OCI-LY3 (cell line): Measurements from ENCODE around the gene NINL.

Source experiments
- H2AFZ ChIP-seq: fragments of 200-600, 300-600 bp; shearing (Covaris generic); 2 replicates; pipeline ENCODE4 v1.6.0; 2014; ENCODE audit warnings: antibody characterized with exemption, low read depth, low read length
- H3K27ac ChIP-seq: fragments of 200-600, 300-600 bp; sonication (generic); 2 replicates; pipeline ENCODE4 v1.5.1; 2014; ENCODE audit warnings: mild to moderate bottlenecking, low read length, moderate library complexity, mixed read lengths
- H3K27me3 ChIP-seq: fragments of 200-600, 300-600 bp; sonication (generic); 2 replicates; pipeline ENCODE4 v1.6.1; 2014; ENCODE audit warnings: low read depth, low read length, mixed read lengths
- H3K36me3 ChIP-seq: fragments of 200-600, 300-600 bp; sonication (generic); replicated peaks from 2 replicates; pipeline ENCODE3; 2014; ENCODE audit warnings: low read depth, low read length, mixed read lengths
- H3K4me1 ChIP-seq: fragments of 300-600, 200-600 bp; sonication (generic); 2 replicates; pipeline ENCODE4 v1.6.1; 2014; ENCODE audit warnings: low read length, mixed read lengths
- H3K4me2 ChIP-seq: fragments of 200-600, 300-600 bp; sonication (generic); 2 replicates; pipeline ENCODE4 v1.6.1; 2014; ENCODE audit warnings: low read length, mixed read lengths
- H3K4me3 ChIP-seq: fragments of 300-600, 200-600 bp; sonication (generic); 2 replicates; pipeline ENCODE4 v1.5.1; 2014; ENCODE audit warnings: antibody characterized with exemption, mild to moderate bottlenecking, low read length, moderate library complexity
- H3K79me2 ChIP-seq: fragments of 300-600, 200-600 bp; shearing (Covaris generic); 2 replicates; pipeline ENCODE4 v1.6.1; 2014; ENCODE audit warnings: mild to moderate bottlenecking, low read length, mixed read lengths
- H3K9ac ChIP-seq: fragments of 300-600, 200-600 bp; shearing (Covaris generic); 2 replicates; pipeline ENCODE4 v1.6.0; 2014; ENCODE audit warnings: mild to moderate bottlenecking, low read length, moderate library complexity
- H3K9me3 ChIP-seq: fragments of 200-600, 300-600 bp; shearing (Covaris generic); 2 replicates; pipeline ENCODE4 v1.6.1; 2014; ENCODE audit warnings: low read length, mixed read lengths; ENCODE audit not compliant: insufficient read depth
- H4K20me1 ChIP-seq: fragments of 200-600, 300-600 bp; sonication (generic); 2 replicates; pipeline ENCODE4 v1.6.1; 2016; ENCODE audit warnings: low read length, mixed read lengths; ENCODE audit not compliant: insufficient read depth
- CTCF ChIP-seq: fragments of 200-600, 300-600 bp; sonication (generic); IDR thresholded peaks from 2 replicates; pipeline ENCODE4 v1.5.1; 2014; ENCODE audit warnings: antibody characterized with exemption, low read length, low read depth
- EZH2phosphoT487 ChIP-seq: fragments of 200-600 bp; shearing (Covaris generic); IDR thresholded peaks from 2 replicates; pipeline ENCODE4 v1.6.1; 2018; ENCODE audit warnings: antibody characterized with exemption, mixed run types, low read depth

The NINL gene

GRCh38 chr20:25532015-25532751 is 53.1 kb downstream of the NINL start:
- Histone ChIP-seq H4K20me1 (no peaks in the 10 kb centered on the region), H3K27ac (no peak overlapping the region), H3K27me3 (no peaks in the 10 kb centered on the region), H3K79me2 (no peaks in the 10 kb centered on the region), H3K4me1 (no peaks in the 10 kb centered on the region), H3K9ac (no peak overlapping the region), H3K9me3 (no peaks in the 10 kb centered on the region), H3K4me3 (no peak overlapping the region), H3K4me2 (no peak overlapping the region), H3K36me3 (no peaks in the 10 kb centered on the region), H2AFZ (no peak overlapping the region)
- TF ChIP-seq CTCF (peak; percentile 27; the same call in 1 of the 2 replicates), EZH2phosphoT487 (no peak)

GRCh38 chr20:25529295-25529951 is 55.9 kb downstream of the NINL start:
- Histone ChIP-seq H3K27me3 (no peaks in the 10 kb centered on the region), H3K9ac (no peak overlapping the region), H3K79me2 (no peaks in the 10 kb centered on the region), H2AFZ (no peak overlapping the region), H3K4me2 (no peak overlapping the region), H3K4me3 (no peak overlapping the region), H3K9me3 (no peaks in the 10 kb centered on the region), H3K27ac (no peak overlapping the region), H3K36me3 (no peaks in the 10 kb centered on the region), H4K20me1 (no peaks in the 10 kb centered on the region), H3K4me1 (no peaks in the 10 kb centered on the region)
- TF ChIP-seq EZH2phosphoT487 = no peak
- TF ChIP-seq CTCF = no peak

GRCh38 chr20:25527949-25528348 is 57.4 kb downstream of the NINL start:
- Histone ChIP-seq H2AFZ (no peak overlapping the region), H3K79me2 (no peaks in the 10 kb centered on the region), H3K36me3 (no peaks in the 10 kb centered on the region), H3K9me3 (no peaks in the 10 kb centered on the region), H3K4me1 (no peaks in the 10 kb centered on the region), H4K20me1 (no peaks in the 10 kb centered on the region), H3K27me3 (no peaks in the 10 kb centered on the region), H3K4me2 (no peak overlapping the region), H3K27ac (no peak overlapping the region), H3K9ac (no peak overlapping the region), H3K4me3 (no peak overlapping the region)
- TF ChIP-seq EZH2phosphoT487 (no peak), CTCF (no peak)

- H3K27ac ChIP-seq = no peak overlapping the region
- no peaks in the 10 kb centered on the region for H3K9me3 ChIP-seq
- TF ChIP-seq EZH2phosphoT487 (no peak), CTCF (no peak)
- no peaks in the 10 kb centered on the region for H3K4me1 ChIP-seq
- H3K36me3 ChIP-seq = no peaks in the 10 kb centered on the region
- no peaks in the 10 kb centered on the region for H4K20me1 ChIP-seq
- no peak overlapping the region for H2AFZ ChIP-seq
- no peak overlapping the region for H3K4me2 ChIP-seq
- H3K9ac ChIP-seq = no peak overlapping the region
- no peak overlapping the region for H3K4me3 ChIP-seq
- no peaks in the 10 kb centered on the region for H3K27me3 ChIP-seq
- no peaks in the 10 kb centered on the region for H3K79me2 ChIP-seq
Observed at GRCh38 chr20:25526446-25526845, 58.9 kb downstream of the NINL start.
